NCI-H146 treated with DMSO at 0.1 percent for 48 hours (cell line): ENCODE data around the gene SULT1A2.
"Not testable (repeated sequence)": the region's sequence is repeated elsewhere in the genome, so short reads cannot be mapped to it uniquely, and the experiment has no call there.

Source experiments
- DNase-seq: peaks from one replicate; lab custom pipeline; 2025; ENCODE audit not compliant: unreplicated experiment; lab: John Stamatoyannopoulos, UW

SULT1A2 gene

GRCh38 chr16:28592511-28592910 lies 4.3 kb downstream of the SULT1A2 start:
- no peak for DNase-seq

- DNase-seq: no peak
Measured at GRCh38 chr16:28591355-28591754, 5.5 kb downstream of the SULT1A2 start.

GRCh38 chr16:28590384-28591340 lies 6.2 kb downstream of the SULT1A2 start:
- no peak for DNase-seq

GRCh38 chr16:28589930-28590329 lies 6.9 kb downstream of the SULT1A2 start:
- no peak for DNase-seq

GRCh38 chr16:28589069-28589468 lies 7.8 kb downstream of the SULT1A2 start:
- DNase-seq: no peak

GRCh38 chr16:28587386-28587785 lies 9.5 kb downstream of the SULT1A2 start:
- DNase-seq: no peak

GRCh38 chr16:28586466-28586865 lies 10.4 kb downstream of the SULT1A2 start:
- no peak for DNase-seq

- no peak for DNase-seq
Measured at GRCh38 chr16:28585674-28586073, 11.2 kb downstream of the SULT1A2 start.

- DNase-seq: no peak
Measured at GRCh38 chr16:28580726-28581315, 16.0 kb downstream of the SULT1A2 start.

- DNase-seq: no peak
Measured at GRCh38 chr16:28575446-28576109, 21.3 kb downstream of the SULT1A2 start.

- no peak for DNase-seq
Measured at GRCh38 chr16:28574925-28575324, 21.9 kb downstream of the SULT1A2 start.

GRCh38 chr16:28573738-28574718 lies 22.8 kb downstream of the SULT1A2 start:
- no peak for DNase-seq

- DNase-seq: no peak
Measured at GRCh38 chr16:28572696-28573510, 23.9 kb downstream of the SULT1A2 start.

GRCh38 chr16:28569968-28570752 lies 26.7 kb downstream of the SULT1A2 start:
- no peak for DNase-seq

GRCh38 chr16:28569021-28569420 lies 27.8 kb downstream of the SULT1A2 start:
- DNase-seq: no peak

GRCh38 chr16:28567292-28567691 lies 29.6 kb downstream of the SULT1A2 start:
- no peak for DNase-seq

GRCh38 chr16:28566233-28566925 lies 30.5 kb downstream of the SULT1A2 start:
- DNase-seq: not testable (repeated sequence)

GRCh38 chr16:28563218-28563617 lies 33.6 kb downstream of the SULT1A2 start:
- no peak for DNase-seq
